ENCODE data around the gene ENO1.
"Not testable (repeated sequence)": the region's sequence is repeated elsewhere in the genome, so short reads cannot be mapped to it uniquely, and the experiment has no call there.

The ENO1 gene

DNA sequence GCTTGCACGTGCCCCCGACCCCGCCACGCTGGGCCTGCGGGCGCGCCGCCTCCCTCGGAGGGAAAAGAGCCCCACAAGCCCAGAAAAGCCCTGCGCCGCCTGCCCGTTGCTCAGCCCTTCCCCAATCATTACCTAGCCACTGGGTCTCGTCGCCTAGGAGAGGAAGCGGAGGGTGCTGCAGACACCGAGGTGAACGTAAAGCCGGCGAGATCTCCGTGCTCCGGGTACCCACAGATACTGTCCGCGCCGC is at the start of gene ENO1:
Gene ENO1 (minus strand): TSS at position 239 of the 250 bp plus-strand sequence. CDS start 3,778 bp downstream, outside the sequence.
- no peak for DNase-seq

GRCh38 chr1:8926707-8927694 is 48.5 kb upstream of the ENO1 start:
- DNase-seq, result no peak

- no peak for DNase-seq
Observed at GRCh38 chr1:8925960-8926359, 47.5 kb upstream of the ENO1 start.

GRCh38 chr1:8925406-8925805 is 46.9 kb upstream of the ENO1 start:
- DNase-seq, result no peak

DNA sequence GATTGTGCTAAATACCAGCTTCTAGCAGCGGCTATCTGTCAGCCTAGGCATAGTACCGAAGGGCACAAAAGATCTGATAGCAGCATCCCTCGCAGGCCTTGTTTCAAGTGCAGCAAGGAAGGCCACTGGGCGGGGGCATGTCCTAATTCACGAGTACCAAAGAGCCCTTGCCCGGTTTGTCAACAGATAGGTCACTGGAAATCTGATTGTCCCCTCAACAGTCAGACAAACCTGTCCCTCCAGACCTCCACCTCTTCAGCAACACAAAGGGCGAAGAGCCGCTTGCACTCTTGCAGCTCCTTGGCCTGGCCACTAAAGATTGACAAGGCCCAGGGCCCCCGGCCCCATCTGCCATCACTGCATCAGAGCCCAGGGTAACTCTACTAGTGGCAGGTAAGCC is 44.5 kb upstream of the ENO1 start:
- DNase-seq, result no peak

DNA sequence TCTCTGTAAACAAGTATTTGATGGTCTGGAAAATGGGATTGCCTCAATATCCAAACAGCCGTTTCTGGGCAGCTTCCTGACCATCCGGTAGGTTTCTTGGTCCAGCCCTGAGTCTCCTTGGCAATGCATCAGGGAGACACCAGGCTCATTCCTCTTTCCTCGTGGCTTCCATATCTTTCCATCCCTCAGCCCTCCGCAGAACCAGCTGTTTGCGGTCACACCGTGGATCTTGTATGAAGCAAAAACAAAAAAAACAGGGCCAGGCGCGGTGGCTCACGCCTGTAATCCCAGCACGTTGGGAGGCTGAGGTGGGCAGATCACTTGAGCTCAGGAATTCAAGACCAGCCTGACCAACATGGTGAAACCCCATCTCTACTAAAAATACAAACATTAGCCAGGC is 39.0 kb upstream of the ENO1 start:
- DNase-seq, result not testable (repeated sequence)

- DNase-seq, result no peak
Observed at GRCh38 chr1:8915446-8915845, 37.0 kb upstream of the ENO1 start.

DNA sequence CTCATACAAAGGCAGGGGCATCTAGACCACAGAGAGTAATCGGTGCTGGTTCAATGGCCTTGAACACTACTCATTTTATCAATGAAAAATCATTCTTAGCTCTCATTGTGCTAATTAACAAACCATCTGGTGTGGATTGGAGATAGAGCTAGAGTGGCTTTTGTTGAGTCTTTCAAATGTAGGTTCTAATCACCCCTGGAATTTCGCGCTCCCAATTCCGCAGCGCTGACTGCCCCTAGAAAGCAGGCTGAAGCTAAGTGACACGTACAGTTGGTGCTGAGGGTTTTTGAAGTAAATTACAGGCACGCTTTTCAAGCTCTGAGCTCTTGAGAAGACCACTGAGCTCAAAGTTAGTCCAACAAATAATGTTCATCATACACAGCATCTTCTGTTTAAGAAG is 36.0 kb upstream of the ENO1 start:
- DNase-seq, result no peak

DNA sequence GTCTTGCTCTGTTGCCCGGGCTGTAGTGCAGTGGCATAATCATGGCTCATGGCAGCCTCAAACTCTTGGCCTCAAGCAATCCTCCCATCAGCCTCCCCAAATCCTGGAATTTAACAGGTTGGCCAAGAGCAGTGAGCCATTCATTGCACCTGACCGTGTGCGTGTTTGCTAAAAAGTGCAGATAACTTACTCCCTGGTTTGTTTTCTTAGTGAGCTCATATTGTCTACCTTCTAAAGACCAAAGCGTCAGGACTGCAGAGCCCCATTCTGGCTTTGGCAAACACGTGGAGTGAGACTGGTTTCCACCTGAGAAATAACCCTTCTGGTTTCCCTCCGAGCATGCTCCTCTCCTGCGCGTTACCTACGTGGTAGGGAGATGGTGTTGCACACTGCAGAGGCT is 35.0 kb upstream of the ENO1 start:
- DNase-seq, result no peak

DNA sequence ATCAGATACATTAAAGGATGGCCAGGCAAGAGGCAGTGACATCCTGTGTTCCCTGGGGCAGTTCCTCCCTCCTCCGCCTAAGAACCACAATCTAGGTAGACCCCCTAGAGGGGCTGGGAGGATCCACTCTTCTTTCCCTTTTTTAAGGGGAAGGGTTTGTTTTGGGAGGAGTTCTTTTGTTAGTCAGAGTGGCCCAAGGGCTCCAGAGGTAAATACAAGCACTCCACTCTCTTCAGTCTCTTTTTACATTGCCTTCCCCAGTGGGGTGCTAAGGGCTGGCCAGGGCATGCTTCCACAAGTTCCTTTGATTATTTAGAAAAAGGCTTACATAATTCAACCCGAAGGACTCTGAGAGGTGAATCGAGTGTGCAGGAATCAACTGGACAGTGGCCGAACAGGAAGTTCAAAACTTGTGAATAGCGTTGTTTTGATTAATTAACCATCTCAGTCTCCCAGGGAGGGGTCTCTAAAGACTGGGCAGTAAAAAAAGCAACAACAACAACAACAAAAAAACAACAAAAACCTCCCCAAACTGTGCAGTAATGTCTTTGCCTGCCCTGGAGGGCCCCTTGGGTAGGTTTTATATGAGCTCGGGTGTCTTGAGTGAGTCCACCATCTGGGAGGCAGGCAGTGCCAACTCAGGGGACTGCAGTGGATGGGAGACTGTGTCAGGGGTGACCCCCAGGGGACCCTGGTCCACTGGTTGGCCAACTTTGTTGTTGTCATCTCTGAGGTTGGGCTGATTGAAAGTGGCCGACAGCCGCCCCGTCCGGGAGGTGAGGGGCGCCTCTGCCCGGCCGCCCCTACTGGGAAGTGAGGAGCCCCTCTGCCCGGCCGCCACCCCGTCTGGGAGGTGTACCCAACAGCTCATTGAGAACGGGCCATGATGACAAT is 33.2 kb upstream of the ENO1 start:
- DNase-seq, result no peak

DNA sequence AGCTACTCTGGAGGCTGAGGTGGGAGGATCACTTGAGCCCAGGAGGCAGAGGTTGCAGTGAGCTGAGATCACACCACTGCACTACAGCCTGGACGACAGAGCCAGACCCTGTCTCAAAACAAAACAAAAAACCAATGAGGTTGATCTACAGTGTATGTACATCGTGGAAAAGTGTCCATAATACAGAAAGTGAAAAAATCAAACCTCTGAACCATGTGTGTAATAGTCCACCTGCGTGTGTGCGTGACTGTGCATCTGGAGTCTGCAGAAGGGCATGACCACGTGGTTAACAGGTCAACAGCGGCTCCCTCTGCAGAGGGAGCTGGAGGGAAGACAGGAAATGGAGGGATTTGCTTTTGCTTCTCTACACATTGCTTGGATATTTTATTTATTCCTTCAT is 32.4 kb upstream of the ENO1 start:
- no peak for DNase-seq

DNA sequence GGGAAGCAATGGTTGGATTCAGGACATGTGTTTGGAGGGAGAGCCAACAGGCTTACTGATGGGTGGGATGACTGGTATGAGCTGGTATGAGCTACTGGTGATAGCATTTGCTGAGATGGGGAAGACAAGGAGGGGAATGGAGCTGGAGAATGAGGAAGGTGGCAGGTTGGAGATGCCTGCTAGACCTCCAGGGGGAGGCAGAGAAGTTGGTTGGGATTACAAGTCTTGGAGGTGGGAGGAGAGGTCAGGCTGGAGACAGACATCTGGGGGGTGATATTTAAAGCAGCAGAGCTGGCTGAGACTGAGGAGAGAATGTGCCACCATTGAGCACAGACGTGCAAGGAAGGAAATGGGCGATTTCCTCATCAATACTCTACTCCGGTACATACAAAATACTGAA is 31.8 kb upstream of the ENO1 start:
- DNase-seq, result no peak

DNA sequence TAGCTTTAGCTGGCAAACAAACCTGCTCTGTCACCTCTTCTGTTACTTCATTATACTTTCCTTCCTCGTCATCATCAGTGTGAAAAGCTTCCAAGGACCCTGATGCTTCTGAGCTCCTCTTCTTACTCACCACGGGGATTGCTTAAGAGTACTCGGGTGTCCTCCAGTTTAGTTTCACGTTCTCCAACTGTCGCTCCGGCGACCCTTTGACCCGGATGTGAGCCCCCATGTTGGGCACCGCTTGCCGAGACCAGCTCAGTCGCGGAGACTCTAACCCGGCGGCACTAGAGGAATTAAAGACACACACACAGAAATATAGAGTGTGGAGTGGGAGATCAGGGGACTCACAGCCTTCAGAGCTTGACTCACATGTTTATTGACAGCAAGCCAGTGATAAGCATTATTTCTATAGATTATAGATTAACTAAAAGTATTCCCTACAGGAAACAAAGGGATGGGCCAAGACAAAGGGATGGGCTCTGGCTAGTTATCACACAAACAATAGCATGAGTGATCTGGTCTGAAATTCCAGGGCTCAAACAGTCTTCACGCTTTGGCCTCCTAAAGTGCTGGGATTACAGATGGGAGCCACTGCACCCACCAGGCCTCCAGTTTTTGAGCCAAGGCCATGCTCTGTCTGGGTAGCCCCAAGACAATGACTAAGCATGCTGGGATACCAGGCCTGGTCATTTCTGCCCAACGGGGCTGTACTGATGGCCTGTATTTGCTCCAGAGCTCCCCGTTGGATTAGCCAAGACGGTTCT is 30.1 kb upstream of the ENO1 start:
- no peak for DNase-seq

DNA sequence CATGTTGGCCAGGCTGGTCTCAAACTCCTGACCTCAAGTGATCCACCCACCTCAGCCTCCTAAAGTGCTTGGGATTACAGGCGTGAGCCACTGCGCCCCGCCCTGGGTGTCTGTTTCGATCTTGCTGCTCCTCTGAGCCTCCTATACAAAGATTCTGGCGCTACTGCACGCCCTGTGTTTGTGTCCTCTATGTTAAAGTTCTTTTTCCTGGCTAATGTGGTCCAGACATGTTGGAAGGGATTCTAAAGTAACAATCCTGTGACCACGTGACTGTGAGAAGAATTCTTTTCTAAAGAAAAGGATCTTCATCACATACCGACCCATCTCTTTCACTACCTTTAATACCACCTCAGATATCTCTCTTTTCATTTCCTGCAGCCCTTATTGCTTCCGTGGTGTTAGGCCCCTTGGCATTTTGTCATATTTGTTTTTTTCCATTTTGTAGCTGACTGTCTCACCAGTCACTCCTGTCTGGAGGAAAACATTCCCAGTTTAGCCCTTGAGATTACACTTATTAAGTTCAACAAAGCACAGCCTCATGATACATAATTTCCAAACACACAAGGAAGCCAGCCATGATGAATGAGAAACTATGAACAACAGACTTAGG is 27.2 kb upstream of the ENO1 start:
- DNase-seq, result no peak

DNA sequence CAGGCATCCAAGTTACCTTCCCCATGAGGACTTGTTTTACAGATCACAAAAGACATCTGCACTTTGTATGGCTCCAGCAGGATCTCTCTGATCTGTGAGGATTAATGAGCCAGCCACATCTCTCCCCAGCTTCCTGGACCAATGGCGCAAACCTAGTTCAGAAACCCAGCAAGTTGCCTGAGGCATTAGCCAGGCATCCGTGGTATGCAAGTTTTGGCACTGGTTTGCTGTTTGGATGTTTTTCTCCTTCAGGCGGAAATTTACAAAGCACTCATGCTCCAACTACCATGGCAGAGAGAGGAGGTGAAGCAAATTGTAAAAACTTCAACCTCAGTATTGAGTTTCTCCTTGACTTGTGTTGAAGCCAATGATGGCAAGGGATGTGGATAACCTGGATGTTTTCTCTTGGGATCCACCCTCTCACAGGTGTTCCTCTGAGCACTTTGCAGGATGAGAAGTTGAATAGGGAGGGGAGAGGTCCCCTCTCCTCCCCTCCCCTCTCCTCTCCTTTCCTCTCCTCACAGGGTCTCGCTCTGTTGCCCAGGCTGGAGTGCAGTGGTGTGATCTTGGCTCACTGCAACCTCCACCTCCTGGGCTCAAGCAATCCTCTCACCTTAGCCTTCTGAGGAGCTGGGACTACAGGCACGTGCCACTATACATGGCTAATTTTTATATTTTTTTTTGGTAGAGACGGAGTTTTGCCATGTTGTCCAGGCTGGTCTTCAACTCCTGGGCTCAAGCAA is 25.6 kb upstream of the ENO1 start:
- DNase-seq, result no peak

DNA sequence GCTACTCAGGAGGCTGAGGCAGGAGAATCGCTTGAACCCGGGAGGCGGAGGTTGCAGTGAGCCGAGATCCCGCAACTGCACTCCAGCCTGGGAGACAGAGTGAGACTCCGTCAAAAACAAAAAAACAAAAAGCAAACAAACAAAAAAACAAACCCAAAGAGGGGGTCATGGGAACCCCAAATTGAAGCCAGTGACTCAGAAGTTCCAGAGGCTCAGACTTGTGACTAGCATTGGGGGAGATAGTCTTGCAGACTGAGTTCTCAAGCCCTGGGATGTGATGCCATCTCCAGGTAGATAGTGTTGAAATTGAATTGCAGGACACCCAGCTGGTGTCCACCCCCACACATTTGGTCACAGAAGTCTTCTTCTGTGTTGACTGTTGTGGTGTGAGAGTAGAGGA is 24.9 kb upstream of the ENO1 start:
- DNase-seq, result no peak

- DNase-seq, result no peak
Observed at GRCh38 chr1:8902765-8903164, 24.3 kb upstream of the ENO1 start.

DNA sequence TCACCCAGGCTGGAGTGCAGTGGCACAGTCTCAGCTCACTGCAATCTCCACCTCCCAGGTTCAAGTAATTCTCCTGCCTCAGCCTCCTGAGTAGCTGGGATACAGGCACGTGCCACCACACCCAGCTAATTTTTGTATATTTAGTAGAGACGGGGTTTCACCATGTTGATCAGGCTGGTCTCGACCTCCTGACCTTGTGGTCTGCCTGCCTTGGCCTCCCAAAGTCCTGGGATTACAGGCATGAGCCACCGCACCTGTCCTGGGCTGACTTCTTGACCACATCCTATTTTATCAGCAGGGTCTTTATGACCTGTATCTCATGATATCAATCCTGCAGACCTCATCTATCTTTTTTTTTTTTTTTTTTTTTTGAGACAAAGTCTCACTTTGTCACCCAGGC is 22.2 kb upstream of the ENO1 start:
- not testable (repeated sequence) for DNase-seq

DNA sequence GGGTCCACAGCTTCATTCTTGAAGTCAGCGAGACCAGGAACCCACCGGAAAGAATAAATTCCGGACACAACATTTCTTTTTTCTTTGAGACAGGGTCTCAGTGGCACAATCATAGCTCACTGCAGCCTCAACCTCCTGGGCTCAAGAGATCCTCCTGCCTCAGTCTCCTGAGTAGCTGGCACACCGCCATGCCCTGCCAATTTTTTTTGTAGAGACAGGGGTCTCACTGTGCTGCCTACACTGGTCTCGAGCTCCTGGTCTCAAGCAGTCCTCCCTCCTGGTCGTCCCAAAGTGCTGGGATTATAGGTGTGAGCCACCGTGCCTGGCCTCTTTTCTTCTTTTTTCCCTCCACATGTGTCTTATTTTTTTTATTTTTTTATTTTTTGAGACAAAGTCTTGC is 20.6 kb upstream of the ENO1 start:
- DNase-seq, result no peak

DNA sequence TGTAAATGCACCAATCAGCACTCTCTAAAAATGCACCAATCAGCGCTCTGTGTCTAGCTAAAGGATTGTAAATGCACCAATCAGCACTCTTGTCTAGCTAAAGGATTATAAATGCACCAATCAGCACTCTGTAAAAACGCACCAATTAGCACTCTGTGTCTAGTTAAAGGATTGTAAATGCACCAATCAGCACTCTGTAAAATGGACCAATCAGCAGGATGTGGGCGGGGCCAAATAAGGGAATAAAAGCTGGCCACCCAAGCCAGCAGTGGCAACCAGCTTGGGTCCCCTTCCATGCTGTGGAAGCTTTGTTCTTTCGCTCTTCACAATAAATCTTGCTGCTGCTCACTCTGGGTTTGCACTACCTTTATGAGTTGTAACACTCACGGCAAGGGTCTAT is 19.9 kb upstream of the ENO1 start:
- not testable (repeated sequence) for DNase-seq

DNA sequence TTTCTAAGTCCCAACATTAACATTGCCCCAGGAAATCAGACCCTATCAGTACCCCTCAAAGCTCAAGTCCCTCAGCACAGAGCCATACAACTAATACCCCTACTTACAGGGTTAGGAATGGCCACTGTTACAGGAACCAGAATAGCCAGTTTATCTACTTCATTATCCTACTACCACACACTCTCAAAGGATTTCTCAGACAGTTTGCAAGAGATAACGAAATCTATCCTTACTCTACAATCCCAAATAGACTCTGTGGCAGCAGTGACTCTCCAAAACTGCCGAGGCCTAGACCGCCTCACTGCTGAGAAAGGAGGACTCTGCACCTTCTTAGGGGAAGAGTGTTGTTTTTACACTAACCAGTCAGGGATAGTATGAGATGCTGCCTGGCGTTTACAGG is 19.0 kb upstream of the ENO1 start:
- DNase-seq, result not testable (repeated sequence)

DNA sequence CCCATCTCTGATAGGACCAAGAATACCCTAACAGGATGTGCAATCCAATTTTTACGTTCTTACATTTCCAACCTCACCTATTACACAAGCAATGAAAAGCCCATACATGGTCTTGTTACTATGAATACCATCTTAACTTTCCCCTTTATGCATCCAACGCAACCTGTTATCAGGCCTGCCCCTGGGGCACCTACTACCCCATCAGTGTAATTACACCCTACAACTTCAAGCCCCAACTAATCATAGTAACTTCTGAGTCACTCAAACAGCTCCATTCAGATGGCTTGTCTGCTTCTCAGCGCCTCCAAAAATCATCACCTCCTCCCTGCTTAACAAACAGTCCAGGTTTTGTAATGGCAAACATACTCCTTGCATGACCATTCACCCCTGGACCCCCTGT is 18.3 kb upstream of the ENO1 start:
- not testable (repeated sequence) for DNase-seq
